NCI-H2029 (cell line): ENCODE data around the gene RADIL.
"Not testable (repeated sequence)": the region's sequence is repeated elsewhere in the genome, so short reads cannot be mapped to it uniquely, and the experiment has no call there.

Source experiments
- DNase-seq: peaks from one replicate; lab custom pipeline; 2025; lab: John Stamatoyannopoulos, UW

Gene RADIL

GRCh38 chr7:4883372-4884144 lies at the start of gene RADIL:
TSS of gene RADIL (minus strand) at chr7:4883716. CDS start at chr7:4878139, 5,577 bp downstream.
- peak; percentile 82 for DNase-seq

DNA sequence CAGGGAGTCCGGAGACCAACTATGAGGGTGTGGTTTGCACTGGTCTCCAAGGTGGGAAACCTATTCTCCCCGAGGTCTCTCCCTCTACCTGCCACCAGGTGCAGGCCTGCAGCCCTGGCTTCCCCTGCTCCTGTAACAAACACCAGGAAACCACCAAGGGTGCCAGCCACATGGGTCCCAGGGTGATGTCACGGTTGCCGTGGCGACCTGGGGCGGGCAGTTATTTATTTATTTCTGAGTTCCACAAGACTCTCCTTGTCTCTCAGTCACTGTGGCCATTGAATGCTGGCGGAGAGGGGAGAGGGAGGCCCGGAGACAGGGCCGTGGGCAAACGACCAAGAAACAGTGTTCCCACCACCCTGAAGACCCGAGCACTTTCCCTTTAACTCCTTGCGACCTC lies 48.4 kb upstream of the RADIL start:
- peak; percentile 53 for DNase-seq

GRCh38 chr7:4929005-4929404 lies 45.5 kb upstream of the RADIL start:
- no peak for DNase-seq

GRCh38 chr7:4928445-4928844 lies 44.9 kb upstream of the RADIL start:
- DNase-seq: no peak

DNA sequence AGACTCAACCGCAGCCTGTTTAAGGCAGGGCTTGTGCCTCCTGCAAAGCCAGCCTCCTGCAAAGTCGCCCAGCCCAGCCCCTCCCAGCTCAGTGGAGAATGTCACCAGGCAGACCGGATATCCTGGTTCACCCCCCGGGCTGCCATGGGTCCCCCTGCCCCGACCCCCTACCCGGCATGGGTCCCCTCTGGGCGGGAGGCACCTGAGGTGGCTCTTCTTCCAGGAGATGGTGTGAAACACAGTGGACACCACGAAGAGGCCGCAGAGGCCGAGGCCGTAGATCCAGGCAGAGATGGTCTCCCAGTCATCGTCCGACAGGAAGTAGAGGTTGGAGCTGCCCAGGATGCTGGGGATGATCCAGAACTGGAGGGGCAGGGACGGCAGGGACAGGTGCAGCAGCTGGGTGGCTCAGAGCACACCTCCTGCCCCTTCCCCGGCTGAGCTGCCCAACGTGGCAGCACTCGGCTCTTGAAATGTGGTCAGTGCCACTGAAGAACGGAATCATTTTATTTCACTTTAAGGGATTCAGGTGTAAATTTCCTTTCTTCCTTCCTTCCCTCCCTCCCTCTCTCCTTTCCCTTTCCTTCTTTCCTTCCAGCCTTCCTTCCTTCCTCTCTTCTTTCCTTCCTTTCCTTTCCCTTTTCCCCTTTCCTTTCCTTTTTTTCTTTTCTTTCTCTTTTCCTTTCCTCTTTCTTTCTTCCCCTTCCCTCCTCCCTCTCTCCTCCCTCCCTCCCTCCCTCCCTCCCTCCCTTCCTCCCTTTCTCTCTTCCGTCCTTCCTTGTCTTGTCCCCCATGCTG lies 36.7 kb upstream of the RADIL start:
- peak; percentile 8 for DNase-seq

DNA sequence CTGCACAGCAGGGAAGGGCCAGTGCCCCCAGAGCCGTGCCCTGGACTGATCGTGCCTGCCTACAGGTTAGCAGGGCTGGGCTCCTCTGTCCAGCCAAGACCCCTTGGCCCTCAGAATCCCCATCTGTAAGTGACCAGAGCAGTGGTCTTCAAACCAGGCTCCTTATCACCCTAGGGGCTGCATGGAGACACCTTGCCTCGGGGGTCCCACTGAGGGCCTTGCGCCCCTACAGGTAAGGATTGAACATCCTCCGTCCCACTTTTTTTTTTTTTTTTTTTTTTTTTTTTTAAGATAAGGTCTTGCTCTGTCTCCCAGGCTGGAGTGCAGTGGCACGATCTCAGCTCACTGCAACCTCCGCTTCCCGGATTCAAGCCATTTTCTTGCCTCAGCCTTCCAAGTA lies 32.6 kb upstream of the RADIL start:
- DNase-seq: no peak

DNA sequence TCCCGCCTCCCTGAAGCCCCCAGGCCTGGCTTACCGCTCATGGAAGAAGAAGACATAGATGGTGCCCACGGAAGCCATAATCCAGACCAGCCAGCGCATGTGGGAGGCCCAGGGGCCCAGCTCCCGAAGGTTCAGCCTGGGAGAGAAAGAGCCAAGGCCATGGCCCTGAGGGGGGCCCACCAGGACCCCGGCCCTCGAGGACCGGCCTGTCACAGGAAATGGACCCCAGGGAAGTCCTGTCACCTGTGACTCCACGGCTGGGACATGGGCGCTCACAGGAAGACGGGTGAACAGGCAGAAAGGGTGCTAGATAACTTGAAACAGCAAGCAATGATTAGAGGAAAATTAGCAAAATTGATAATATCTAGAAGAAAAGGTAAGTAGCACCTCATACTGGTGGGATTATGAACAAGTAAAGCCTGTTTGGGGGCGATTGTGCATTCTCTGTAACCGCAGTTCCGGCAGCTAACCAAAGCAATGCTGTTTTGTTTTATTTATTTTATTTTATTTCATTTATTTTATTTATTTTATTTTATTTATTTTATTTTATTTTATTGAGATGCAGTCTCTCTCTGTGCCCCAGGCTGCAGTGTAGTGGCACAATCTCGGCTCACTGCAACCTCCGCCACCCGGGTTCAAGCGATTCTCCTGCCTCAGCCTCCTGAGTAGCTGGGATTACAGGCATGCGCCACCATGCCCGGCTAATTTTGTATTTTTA lies 27.8 kb upstream of the RADIL start:
- DNase-seq: no peak

DNA sequence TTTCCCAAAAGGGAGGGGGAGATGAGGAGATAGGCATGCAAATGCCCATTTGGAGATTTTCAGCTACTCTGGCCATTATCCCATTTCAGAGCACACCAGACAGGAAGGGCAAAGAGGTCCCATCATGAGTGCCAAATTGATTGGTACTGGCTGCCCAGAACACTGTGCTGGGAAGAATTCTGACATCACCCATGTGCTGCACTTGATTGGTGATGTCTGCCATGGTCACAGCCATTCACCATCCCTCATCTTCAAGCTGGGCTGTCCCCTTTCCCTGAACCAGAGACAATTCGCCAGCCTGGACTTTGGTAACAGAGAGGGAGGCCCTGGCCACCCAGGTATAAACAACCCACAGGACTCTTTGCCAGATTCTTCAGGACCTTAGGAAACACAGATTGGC lies 23.2 kb upstream of the RADIL start:
- no peak for DNase-seq

DNA sequence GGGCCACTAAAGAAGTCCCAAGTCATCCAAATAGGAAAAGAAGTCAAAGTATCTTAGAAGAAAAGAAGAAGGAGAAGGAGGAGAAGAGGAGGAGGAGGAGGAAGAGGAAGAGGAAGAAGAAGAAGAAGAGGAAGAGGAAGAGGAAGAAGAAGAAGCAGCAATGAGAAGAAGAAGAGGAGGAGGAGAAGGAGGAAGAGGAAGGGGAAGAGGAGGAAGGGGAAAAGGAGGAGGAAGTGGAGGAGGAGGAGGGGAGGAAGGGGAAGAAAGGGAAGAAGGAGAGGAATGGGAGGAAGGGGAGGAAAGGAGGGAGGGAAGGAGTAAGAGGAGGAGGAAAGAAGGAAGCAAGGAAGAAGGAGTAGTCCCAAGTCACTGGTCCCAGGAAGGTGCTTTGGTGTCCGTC lies 21.7 kb upstream of the RADIL start:
- no peak for DNase-seq

GRCh38 chr7:4904346-4904745 lies 20.8 kb upstream of the RADIL start:
- no peak for DNase-seq

DNA sequence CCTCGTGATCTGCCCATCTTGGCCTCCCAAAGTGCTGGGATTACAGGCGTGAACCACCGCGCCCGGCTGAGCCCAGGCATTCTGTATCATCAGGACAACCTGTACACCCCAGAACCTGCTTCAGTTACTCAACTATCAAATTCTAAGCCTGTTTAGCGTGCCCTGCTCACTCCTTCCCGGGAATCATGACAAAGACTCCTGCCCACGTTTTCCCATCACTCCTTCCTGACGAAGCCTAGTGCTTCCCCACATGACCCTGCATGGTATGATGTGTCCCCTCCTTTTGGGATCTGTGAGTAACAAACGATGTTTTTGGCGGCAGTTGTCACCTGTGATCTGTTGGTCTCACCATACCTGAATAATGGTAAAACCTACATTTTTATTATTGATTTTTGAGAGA lies 12.2 kb upstream of the RADIL start:
- DNase-seq: no peak

- no peak for DNase-seq
Observed at GRCh38 chr7:4894482-4894881, 11.0 kb upstream of the RADIL start.

- DNase-seq: no peak
Observed at GRCh38 chr7:4893929-4894475, 10.5 kb upstream of the RADIL start.

DNA sequence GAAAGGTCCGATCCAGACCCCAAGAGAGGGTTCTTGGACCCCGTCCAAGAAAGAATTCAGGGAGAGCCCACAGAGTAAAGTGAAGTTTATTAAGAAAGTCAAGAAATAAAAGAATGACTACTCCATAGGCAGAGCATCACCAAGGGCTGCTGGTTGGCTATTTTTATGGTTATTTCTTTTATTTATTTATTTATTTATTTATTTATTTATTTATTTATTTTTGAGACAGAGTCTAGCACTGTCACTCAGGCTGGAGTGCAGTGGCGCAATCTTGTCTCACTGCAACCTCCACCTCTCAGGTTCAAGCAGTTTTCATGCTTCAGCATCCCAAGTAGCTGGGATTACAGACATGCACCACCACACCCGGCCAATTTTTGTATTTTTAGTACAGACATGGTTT lies 9.7 kb upstream of the RADIL start:
- DNase-seq: not testable (repeated sequence)

GRCh38 chr7:4891522-4891921 lies 8.0 kb upstream of the RADIL start:
- DNase-seq: not testable (repeated sequence)

DNA sequence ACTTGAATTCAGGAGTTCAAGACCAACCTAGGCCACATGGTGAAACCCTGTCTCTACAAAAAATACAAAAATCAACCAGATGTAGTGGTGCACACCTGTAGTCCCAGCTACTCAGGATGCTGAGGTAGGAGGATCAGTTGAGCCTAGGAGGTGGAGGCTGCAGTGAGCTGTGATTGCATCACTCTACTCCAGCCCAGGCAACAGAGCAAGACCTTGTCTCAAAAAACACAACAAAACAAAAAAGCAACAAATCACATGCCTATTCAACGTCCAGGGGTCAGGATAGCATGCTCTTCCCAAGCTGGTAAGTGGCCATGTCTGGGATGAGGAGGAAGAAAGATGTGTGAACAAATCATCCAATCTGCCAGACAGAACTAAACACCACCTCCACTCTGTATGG lies 6.2 kb upstream of the RADIL start:
- no peak for DNase-seq

- DNase-seq: peak; percentile 68
Observed at GRCh38 chr7:4888161-4888560, 4.6 kb upstream of the RADIL start.

DNA sequence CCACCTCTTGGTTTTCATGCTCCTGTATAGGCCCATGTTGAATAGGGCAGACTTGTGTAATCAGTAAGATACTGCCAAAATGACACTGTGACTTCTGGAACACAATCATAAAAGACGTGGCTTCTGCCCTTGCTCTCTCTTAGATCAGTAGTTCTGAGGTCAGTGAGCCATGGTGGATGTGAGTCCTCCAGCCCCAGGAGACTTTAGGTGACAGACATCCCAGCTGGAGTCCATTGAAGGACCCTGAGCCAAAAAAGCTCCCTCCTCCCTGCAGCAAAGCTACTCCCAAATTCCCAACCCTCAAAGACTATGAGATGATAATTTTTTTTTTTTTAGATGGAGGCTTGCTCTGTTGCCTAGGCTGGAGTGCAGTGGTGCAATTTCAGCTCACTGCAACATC lies 3.2 kb upstream of the RADIL start:
- no peak for DNase-seq

GRCh38 chr7:4885317-4885807 lies 1.8 kb upstream of the RADIL start:
- DNase-seq: no peak

DNA sequence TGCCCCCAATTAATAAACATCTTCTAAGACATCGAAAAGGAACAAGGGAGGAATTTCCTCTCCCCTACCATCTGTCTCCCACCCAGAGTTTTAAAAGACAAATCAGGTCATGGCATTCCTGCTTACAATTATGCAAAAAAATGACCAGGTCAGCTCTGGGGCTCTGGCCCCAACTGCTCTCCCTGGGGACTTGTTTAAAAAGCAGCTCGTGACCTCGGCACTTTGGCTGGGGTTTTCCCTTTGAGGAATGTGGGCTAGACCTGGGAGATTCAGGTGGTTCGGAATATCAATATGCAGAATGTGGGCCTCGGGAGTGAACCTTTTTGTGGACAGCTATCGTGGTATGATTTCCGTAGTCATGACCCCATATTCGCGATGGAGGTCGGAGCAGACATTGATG lies 648 bp upstream of the RADIL start:
- DNase-seq: no peak

DNA sequence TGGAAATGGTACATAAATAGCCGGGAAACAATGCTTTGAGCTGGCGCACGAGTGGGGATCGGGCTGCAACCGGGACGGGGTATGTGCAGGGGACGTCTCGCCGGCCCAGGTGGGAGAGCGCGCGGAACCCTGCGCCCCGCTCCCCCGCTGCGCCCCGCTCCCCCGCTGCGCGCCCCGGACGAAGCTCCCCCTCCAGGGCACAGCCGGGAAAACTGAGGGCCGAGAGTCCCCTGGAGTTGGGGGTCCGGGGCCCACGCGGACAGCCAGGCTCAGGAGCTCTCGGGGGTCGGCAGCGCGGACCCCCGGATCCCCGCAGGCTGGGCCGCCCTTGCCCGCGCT lies 514 bp downstream of the RADIL start:
- no peak for DNase-seq
